ENCODE results near the gene PIK3AP1.

PIK3AP1 gene

GRCh38 chr10:96671211-96671890 lies 49.0 kb downstream of the PIK3AP1 start:
- no peak for FAIRE-seq
- no peak for DNase-seq (ENCODE audit: insufficient read length, low spot score)
- no peak for TF ChIP-seq CTCF (IDR thresholded peaks at IDR 0.05; ENCODE audit: insufficient read depth, missing control alignments)

- DNase-seq (ENCODE audit: insufficient read length, low spot score) (no peak), FAIRE-seq (no peak)
- no peak for TF ChIP-seq CTCF (IDR thresholded peaks at IDR 0.05; ENCODE audit: insufficient read depth, missing control alignments)
These were observed 49.5 kb downstream of the PIK3AP1 start for GRCh38 chr10:96670786-96671185.

GRCh38 chr10:96667401-96667800 lies 52.9 kb downstream of the PIK3AP1 start:
- no peak for FAIRE-seq
- DNase-seq (ENCODE audit: insufficient read length, low spot score) = no peak
- TF ChIP-seq CTCF (IDR thresholded peaks at IDR 0.05; ENCODE audit: insufficient read depth, missing control alignments) = no peak

- DNase-seq (ENCODE audit: insufficient read length, low spot score) = no peak
- TF ChIP-seq CTCF (IDR thresholded peaks at IDR 0.05; ENCODE audit: insufficient read depth, missing control alignments) = no peak
- no peak for FAIRE-seq
These were observed 53.6 kb downstream of the PIK3AP1 start for GRCh38 chr10:96666741-96667140.

GRCh38 chr10:96665306-96665705 lies 55.0 kb downstream of the PIK3AP1 start:
- no peak for TF ChIP-seq CTCF (IDR thresholded peaks at IDR 0.05; ENCODE audit: insufficient read depth, missing control alignments)
- no peak for DNase-seq (ENCODE audit: insufficient read length, low spot score)
- FAIRE-seq = no peak

- TF ChIP-seq CTCF (IDR thresholded peaks at IDR 0.05; ENCODE audit: insufficient read depth, missing control alignments) = no peak
- DNase-seq (ENCODE audit: insufficient read length, low spot score) (no peak), FAIRE-seq (no peak)
These were observed 55.8 kb downstream of the PIK3AP1 start for GRCh38 chr10:96664563-96664962.

- no peak for TF ChIP-seq CTCF (IDR thresholded peaks at IDR 0.05; ENCODE audit: insufficient read depth, missing control alignments)
- no peak for FAIRE-seq
These were observed 56.5 kb downstream of the PIK3AP1 start for GRCh38 chr10:96663797-96664196.

More at GRCh38 chr10:96663797-96664196, 56.5 kb downstream of the PIK3AP1 start:
- DNase-seq (ENCODE audit: insufficient read length, low spot score) = no peak

All from D721Med (cell line).